CD4-positive, alpha-beta T cell treated with Interleukin-2 at 100 ng/mL for 4 hours (primary cell): ENCODE measurements around the gene SMIM45.

Experiments
- DNase-seq: peaks from one replicate; pipeline ENCODE4 v3.0.0-alpha.2; 2020; ENCODE audit warnings: low spot score

The SMIM45 gene

GRCh38 chr22:41970601-41971000 lies 18.7 kb downstream of the SMIM45 start:
- DNase-seq: no peak

DNA sequence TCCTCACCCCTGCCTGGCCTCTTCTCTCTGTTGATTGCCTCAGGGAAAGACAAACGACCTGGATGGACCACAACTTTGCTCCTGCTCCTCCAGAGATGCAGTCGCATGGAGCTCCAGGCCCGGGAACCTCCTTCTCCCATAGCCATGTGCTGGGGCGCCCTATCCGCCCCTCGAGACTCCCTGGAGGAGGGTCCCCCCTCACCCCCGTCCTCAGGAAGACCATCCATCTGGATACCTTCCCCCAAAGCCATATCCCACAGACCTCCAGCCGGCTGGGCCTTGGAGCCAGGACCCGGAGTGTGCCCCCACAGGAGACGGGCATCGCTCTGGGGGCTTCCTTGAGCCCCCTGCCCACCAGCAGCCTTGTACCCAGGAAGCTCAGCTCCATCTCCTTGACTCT lies 19.5 kb downstream of the SMIM45 start:
- DNase-seq: no peak

GRCh38 chr22:41974691-41975290 lies 22.8 kb downstream of the SMIM45 start:
- no peak for DNase-seq

DNA sequence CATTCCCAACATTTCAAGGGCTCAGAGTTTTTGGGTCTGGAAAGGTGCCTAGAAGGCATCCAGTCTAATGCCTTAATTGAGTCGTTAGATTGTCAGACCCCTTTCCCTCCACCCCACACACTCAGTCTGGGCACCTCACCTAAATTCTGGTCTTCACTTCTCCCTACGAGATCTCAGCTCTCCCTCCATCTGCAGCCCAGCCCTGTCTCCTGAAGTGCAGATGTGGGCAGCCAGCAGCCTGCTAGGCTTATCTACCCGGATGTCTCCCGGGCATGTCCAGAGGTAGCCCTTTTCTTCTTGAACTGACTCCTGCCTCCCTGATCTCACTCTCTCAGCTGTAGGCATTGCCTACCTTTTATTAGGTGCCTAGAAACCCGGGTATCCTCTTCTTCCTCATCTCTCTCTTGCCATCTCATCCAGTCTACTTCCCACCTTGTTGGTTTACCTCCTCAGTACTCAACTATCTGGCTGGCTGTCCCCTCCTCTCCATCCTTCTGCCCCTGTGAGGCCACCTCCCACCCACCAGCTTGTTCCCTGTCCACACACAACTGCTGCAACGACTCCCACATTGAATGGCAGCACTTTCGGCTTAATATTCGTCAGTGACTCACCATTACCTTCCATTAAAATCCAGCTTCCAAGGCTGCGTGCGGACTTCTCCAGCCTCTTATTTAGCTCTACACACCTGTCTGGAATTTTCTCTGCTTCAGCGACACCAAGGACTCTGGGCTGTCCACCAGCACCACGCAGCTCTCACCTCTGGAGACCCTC lies 23.5 kb downstream of the SMIM45 start:
- DNase-seq: no peak

GRCh38 chr22:41976070-41976901 lies 24.3 kb downstream of the SMIM45 start:
- DNase-seq: peak; percentile 30

GRCh38 chr22:41976961-41977566 lies 25.1 kb downstream of the SMIM45 start:
- DNase-seq: no peak

- no peak for DNase-seq
Observed at GRCh38 chr22:41978732-41979131, 26.8 kb downstream of the SMIM45 start.

DNA sequence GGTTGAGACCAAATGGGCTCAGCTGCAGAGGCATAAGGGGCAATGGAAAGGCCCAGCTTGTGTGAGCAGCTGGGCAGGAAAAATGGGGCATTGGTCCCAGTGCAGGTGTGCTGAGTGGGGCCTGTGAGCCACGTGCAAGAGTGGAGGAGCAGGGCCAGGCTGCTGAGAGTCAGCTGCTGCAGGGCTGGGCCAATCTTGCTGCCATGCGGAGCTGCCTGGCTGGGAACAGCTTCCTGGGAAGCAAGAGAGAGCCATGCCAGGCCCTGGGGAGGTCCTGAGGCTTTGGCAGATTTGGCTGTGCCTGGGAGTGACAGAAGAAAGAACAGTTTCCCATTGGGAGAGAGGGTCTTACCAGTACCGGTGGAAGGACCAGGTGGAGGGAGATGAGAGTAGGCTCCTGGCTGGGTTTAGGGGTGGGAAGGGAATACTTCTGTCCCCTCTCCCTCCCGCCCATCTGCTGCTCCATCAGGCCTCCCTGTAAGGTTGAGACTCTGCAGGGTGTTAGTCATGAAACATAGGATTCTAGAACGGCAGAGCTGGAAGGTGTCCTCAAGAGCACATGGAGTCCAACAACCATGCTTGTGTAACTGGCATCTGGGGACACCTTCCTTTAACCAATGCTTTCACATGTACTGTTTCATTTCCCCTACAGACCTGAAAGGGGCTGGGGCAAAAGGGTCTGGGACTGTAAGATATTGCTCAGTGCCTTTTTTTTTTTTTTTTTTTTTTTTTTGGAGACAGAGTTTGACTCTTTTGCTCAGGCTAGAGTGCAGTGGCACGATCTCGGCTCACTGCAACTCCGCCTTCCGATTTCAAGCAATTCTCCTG lies 27.7 kb downstream of the SMIM45 start:
- DNase-seq: no peak

DNA sequence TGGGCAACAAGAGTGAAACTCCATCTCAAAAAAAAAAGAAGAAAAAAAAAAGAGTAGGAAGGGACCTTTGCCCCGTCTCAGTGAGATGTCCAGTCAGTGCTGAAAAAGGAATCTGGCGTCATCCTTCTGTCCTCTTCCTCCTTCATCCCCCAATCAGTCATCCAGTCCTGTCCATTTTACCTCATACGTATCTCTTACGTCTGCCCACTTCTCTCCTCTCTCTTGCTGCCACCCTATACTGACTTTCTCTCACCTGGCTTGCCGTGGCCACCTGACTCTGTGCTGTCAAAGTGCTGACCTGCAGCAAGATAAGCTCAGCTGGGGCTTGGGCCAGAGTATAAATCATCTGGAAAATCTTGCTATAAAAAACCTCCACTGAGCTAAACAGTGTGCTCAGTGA lies 30.9 kb downstream of the SMIM45 start:
- DNase-seq: no peak

DNA sequence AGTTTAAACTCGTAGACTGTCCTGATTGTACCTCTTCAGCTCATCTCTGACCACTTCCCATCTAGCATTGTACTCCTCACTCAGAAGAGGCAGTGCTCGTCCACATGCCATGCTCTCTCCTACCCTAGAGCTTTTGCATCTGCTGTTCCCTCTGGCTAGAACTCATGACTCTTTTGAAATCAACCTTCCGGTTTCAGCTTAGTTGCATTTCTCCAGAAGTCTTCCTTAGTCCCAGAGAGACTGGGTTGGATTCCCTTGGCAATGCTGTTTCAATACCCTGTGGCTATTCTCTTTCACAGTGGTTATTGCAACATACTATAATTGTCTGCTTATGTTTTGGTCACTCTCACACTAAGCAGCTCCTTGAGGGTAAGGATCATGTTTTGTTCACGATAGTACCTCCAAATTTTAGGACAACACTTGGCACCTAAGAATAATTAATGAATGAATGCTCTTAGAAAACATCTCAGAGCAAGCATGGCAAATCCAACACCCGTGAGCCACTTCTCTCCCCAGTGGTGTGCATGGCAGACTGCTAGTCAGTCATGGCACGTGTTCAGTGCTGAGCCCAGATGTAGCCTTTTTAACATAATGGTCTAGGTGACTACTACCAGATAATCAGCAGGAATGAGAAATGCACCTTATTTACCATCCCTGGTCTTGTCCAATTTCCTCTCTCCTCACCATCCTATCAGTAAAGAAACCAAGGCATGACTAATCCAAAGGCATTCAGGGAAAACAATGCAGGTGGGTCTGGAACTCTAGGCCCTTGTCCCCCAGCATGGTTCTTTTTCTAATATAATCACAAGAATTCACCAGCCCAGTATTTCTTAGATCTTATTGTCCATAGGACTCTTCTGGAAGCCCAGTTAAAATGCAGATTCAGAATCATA lies 31.8 kb downstream of the SMIM45 start:
- DNase-seq: no peak

- DNase-seq: no peak
Observed at GRCh38 chr22:41987276-41987675, 35.3 kb downstream of the SMIM45 start.

GRCh38 chr22:41989246-41989645 lies 37.3 kb downstream of the SMIM45 start:
- DNase-seq: no peak

DNA sequence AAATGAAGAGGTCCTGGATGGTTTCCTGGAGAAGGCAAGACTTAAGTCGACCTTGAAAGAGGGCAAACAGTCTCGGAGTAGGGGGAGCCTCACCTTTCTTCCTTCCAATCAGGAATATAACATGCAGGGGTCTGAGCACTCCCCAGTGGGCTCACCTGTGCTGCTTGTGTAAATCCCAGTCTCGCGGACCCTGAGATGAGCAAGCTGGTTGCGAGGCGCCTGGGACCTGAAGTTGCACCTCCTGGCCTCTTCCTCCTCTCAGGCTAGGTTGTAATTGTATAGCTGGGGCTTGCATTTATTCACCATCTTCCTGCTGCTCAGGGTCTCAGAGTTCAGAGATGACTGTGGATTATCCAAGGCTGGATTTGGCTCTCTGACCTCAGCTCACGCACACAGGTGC lies 39.2 kb downstream of the SMIM45 start:
- no peak for DNase-seq

GRCh38 chr22:41992496-41992895 lies 40.5 kb downstream of the SMIM45 start:
- no peak for DNase-seq

DNA sequence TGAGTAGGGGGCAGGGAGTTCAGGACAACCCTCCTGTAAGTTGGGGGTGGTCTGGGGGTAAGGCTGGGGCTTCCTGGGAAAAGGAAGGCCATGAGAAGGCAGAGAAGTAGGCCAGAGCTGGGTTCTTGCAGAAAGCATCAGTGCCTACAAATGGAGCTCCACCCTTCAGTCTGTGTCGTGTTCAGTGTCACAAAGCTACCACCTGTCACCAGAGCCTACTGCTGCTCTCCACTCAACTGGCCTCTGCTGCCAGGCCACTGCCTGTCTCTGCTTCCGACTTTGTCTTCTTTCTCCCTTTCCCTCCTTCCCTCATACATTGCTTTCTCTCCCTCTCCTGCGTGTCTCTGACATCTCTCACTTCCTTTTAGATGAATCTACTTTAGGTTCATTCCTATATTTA lies 43.3 kb downstream of the SMIM45 start:
- no peak for DNase-seq

DNA sequence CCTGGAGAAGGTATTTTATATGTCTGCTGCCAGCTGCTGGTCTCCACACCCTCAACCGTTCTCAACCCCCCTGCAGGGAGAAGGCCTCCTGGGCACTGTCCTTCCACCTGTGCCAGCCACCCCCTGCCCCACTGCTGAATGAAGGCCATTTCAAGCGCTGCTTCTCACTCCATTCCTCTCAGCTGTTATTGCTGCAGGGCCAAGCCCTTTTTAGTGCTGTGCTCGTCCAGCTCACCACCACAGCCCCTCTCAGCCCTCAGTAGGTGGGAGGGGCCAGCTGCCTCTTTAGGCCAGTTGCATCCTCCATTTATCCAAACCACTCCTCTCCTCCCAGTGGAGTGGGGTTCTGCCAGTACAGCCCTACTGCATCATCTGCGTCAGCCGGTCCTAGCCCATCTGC lies 44.9 kb downstream of the SMIM45 start:
- no peak for DNase-seq

DNA sequence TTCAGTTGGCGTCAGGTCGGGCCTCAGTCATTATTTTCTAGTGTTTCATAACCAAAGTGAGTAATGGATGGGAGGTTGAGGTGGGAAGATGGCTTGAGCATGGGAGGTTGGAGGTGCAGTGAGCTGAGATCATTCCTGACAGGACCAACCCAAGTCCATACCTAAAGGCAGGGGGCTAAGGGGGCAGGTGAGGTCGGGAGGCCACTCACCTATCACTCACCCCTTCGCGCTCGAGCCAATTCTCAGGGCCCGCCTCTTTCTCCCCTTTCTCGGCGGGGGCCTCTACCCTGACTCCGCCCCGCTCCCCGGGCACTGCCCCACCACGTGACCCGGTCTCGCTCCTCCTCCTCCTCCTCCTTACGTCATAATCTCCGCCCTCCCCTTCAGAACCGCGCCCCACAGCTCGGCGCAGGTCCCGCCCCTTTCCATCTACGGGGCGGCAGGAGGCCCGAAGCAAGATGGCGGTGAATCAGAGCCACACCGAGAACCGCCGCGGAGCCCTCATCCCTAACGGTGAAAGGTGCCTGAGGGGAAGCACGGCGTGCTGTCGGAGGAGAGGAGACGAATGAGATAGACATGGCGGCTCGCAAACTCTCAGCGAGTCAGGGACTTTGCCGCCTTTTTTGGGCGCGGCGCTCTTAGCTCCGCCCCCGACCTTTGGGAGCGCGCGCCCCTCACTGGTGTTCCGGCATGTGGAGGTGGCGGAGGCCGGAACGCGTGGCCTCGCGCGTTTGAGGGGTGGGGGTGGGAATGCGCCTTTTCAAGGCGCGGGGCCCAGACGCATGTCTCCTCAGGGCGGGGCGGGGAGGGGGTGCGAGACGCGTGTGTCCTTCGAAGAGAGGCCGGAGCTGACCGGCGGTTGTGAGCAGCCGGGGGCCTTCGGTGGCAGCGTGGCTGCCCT lies 46.7 kb downstream of the SMIM45 start, which contains the start of gene WBP2NL:
Gene WBP2NL (plus strand): TSS at position 428 of the 901 bp plus-strand sequence. CDS start 31 bp downstream, at position 459.
- DNase-seq: peak; percentile 91

GRCh38 chr22:42000466-42000865 lies 48.5 kb downstream of the SMIM45 start:
- no peak for DNase-seq

GRCh38 chr22:42001121-42001520 lies 49.2 kb downstream of the SMIM45 start:
- no peak for DNase-seq
